ENCODE results near the gene REV3L.

- no peak for TF ChIP-seq POLR2A (IDR thresholded peaks at IDR 0.05; ENCODE audit: low read depth, low read length)
- TF ChIP-seq POLR2AphosphoS5 (IDR thresholded peaks at IDR 0.05; ENCODE audit: low read depth, low read length): no peak
- no peak for TF ChIP-seq TAF1 (IDR thresholded peaks at IDR 0.05; ENCODE audit: low read depth, low read length)
- no peak for TF ChIP-seq PAX5 (IDR thresholded peaks at IDR 0.05; ENCODE audit: insufficient read depth, low read length, severe bottlenecking)
- TF ChIP-seq SPI1 (IDR thresholded peaks at IDR 0.05; ENCODE audit: low read depth, low read length): no peak
Measured at GRCh38 chr6:111531185-111531584, 48.2 kb upstream of the REV3L start.
